ENCODE measurements around the gene TOE1. TPM values are rescaled to one million over a fixed set of nuclear protein-coding genes. Genes with fewer than 3 reads are reported as not detected.

The TOE1 gene
- total RNA-seq, 1 experiment from 2014 or later, result 30.0 TPM

GRCh38 chr1:45334308-45335245 is 5.4 kb upstream of the TOE1 start:
- H3K4me1 ChIP-seq, result no peaks in the 10 kb centered on the region
- H3K4me3 ChIP-seq, result no peak overlapping the region
- H3K27ac ChIP-seq, result no peak overlapping the region
- DNase-seq, result no peak
- no peaks in the 10 kb centered on the region for H3K9me3 ChIP-seq (replicated peaks)
- no peaks in the 10 kb centered on the region for H3K27me3 ChIP-seq
- peaks cover 5% of the 10 kb centered on the region; the same call in 1 of the 2 replicates for H3K36me3 ChIP-seq

GRCh38 chr1:45335855-45336324 is 4.1 kb upstream of the TOE1 start:
- H3K36me3 ChIP-seq, result no peaks in the 10 kb centered on the region
- no peaks in the 10 kb centered on the region; the same call in 1 of the 2 replicates for H3K4me1 ChIP-seq
- no peak for DNase-seq
- no peak overlapping the region for H3K4me3 ChIP-seq
- no peaks in the 10 kb centered on the region for H3K27me3 ChIP-seq
- H3K9me3 ChIP-seq (replicated peaks), result no peaks in the 10 kb centered on the region
- H3K27ac ChIP-seq, result no peak overlapping the region

DNA sequence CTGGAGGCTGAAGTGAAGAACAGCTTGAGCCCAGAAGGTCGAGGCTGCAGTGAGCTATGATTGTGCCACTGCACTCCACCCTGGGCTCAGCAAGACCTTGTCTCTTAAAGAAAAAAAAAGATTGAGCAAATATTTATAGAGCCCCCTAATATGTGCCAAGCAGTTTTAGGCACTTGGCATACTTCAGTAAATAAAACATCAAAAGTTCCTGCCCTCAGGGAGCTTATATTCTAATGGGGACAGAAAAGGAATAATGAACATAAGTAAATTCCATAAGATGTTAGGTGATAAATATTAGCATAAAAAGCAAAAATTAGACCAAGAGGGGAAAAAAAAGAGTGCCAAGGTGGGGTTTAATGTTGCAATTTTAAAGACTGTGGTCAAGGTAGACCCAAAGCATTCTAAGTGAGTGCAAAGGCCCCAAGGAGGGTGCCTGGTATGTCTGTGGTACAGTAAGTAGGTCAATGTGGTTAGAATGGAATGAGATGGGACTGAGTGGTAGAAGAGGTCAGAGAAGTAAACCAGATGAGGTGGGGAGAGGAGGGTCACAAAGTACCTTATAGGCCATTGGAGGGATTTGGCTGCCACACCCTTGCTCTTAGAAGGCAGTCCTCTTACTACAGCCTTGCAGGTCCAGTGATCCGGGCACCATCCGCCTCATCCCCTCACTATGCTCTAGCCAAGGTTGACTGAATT is 2.2 kb upstream of the TOE1 start:
- DNase-seq, result no peak
- no peaks in the 10 kb centered on the region; the same call in 1 of the 2 replicates for H3K4me1 ChIP-seq
- peaks cover 12% of the 10 kb centered on the region for H3K36me3 ChIP-seq
- no peaks in the 10 kb centered on the region for H3K9me3 ChIP-seq (replicated peaks)
- H3K27ac ChIP-seq, result no peak overlapping the region
- no peaks in the 10 kb centered on the region for H3K27me3 ChIP-seq
- no peak overlapping the region for H3K4me3 ChIP-seq

DNA sequence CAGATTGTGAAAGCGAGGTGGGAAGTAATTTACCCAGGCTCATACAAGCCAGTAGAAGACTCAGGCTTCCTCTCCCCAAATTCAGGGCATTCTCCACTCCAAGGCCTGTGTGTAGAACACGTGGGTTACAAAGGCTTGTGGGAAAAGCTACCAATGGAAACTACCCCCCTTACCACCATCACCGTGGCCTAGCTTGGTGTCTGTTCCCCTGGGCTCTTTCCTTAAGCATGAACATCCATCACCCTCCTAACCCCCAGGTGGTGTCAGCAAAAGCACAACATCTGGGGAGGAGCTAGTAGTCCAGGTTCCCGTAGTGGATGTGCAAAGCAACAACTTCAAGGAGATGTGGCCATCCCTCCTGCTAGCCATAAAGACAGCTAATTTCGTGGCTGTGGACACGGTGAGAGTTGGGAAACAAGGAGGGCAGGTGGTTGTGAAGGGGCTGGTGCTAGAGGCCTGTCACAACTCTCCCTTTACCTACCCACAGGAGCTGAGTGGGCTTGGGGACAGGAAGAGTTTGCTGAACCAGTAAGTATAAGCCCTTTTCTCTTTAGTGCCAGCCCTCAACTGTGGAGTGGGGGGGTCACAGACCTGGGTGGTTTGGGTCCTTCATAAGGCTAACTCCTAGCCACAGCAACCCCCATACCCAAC is 971 bp downstream of the TOE1 start:
- DNase-seq, result peak in 1 of 2 experiments; percentile 55
- Histone ChIP-seq H3K4me3 (peak overlapping the region; percentile 72), H3K4me1 (no peaks in the 10 kb centered on the region; the same call in 1 of the 2 replicates), H3K27ac (peak overlapping the region; percentile 90), H3K36me3 (peaks cover 31% of the 10 kb centered on the region), H3K9me3 (replicated peaks) (no peaks in the 10 kb centered on the region), H3K27me3 (no peaks in the 10 kb centered on the region)

- DNase-seq, result no peak
- no peaks in the 10 kb centered on the region; the same call in 1 of the 2 replicates for H3K4me1 ChIP-seq
- H3K4me3 ChIP-seq, result no peak overlapping the region
- no peak overlapping the region for H3K27ac ChIP-seq
- peaks cover 34% of the 10 kb centered on the region for H3K36me3 ChIP-seq
- H3K27me3 ChIP-seq, result no peaks in the 10 kb centered on the region
- no peaks in the 10 kb centered on the region for H3K9me3 ChIP-seq (replicated peaks)
Measured at GRCh38 chr1:45344499-45344898, 4.5 kb downstream of the TOE1 start.

GRCh38 chr1:45345014-45345413 is 5.0 kb downstream of the TOE1 start:
- no peak overlapping the region for H3K4me3 ChIP-seq
- peaks cover 34% of the 10 kb centered on the region for H3K36me3 ChIP-seq
- no peaks in the 10 kb centered on the region for H3K27me3 ChIP-seq
- H3K4me1 ChIP-seq, result no peaks in the 10 kb centered on the region; the same call in 1 of the 2 replicates
- no peaks in the 10 kb centered on the region for H3K9me3 ChIP-seq (replicated peaks)
- DNase-seq, result no peak
- no peak overlapping the region for H3K27ac ChIP-seq

GRCh38 chr1:45346473-45346872 is 6.5 kb downstream of the TOE1 start:
- Histone ChIP-seq H3K36me3 (peaks cover 34% of the 10 kb centered on the region), H3K4me1 (no peaks in the 10 kb centered on the region), H3K27ac (no peak overlapping the region), H3K4me3 (no peak overlapping the region), H3K9me3 (replicated peaks) (no peaks in the 10 kb centered on the region), H3K27me3 (no peaks in the 10 kb centered on the region)
- no peak for DNase-seq

DNA sequence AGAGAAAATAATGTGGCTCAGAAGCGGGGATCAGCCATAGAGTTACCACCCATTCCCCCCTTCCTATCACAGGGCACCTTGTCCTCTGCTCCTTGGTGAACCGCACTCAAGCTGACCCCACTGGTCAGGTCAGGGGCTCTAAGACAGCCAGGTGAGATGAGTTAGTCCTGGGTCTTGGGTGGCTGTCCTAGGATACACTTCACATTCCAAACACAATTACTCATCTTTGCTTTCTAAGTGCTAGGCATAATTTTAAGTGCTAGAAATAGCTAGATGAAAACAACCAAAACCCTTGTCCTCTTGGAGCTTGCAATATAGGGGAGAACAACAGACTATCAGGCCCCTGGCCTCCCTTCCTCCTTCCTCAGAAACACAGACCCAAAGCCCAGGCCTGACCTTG is 8.1 kb downstream of the TOE1 start:
- DNase-seq, result no peak
- H3K27ac ChIP-seq, result no peak overlapping the region
- no peaks in the 10 kb centered on the region for H3K4me1 ChIP-seq
- H3K9me3 ChIP-seq (replicated peaks), result no peaks in the 10 kb centered on the region
- no peaks in the 10 kb centered on the region for H3K27me3 ChIP-seq
- H3K36me3 ChIP-seq, result peaks cover 20% of the 10 kb centered on the region
- no peak overlapping the region for H3K4me3 ChIP-seq

DNA sequence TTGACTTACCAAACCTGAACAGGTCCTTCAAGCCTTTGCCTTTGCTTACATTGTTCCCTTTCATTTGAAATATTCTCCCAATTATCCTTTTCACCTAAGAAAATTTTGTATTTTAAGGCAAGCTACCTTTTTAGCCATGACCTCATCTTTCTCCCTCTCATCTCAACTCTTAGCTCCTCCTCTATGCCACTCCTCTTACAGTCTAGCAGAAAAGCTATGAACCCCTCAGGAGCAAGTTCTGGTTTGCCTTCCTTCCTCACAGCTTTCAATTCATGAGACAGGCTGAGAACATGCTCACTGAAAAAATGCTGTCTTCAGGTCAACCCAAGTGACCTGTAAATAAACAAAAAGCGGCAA is 8.6 kb downstream of the TOE1 start:
- no peaks in the 10 kb centered on the region for H3K4me1 ChIP-seq
- no peak overlapping the region for H3K27ac ChIP-seq
- no peak overlapping the region for H3K4me3 ChIP-seq
- peaks cover 15% of the 10 kb centered on the region for H3K36me3 ChIP-seq
- no peak for DNase-seq
- H3K27me3 ChIP-seq, result no peaks in the 10 kb centered on the region
- no peaks in the 10 kb centered on the region for H3K9me3 ChIP-seq (replicated peaks)

- Histone ChIP-seq H3K27me3 (no peaks in the 10 kb centered on the region), H3K4me1 (no peaks in the 10 kb centered on the region), H3K4me3 (no peak overlapping the region), H3K36me3 (peaks cover 9% of the 10 kb centered on the region), H3K27ac (no peak overlapping the region), H3K9me3 (replicated peaks) (no peaks in the 10 kb centered on the region)
- DNase-seq, result no peak
Measured at GRCh38 chr1:45348966-45349677, 9.2 kb downstream of the TOE1 start.

DNA sequence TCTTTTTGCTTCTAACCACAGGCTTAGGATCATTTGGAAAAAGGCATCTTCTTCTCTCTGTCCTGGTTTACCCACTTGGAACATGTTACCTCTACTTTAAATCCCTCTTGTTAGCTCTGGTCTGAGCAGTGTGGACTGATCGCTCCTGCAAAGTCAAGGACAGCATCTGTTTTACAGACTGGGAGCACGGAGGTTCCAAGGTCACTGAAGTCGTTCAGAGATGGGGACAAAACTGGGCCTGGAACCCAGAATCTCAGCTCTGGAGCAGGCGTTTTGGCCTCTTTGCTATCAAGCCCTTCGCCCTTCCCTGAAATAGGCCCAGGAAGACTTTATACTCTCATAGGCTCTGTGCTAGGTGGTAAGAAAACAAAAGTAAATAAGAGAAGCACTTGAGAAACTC is 11.5 kb downstream of the TOE1 start:
- DNase-seq, result no peak
- Histone ChIP-seq H3K4me1 (peaks cover 12% of the 10 kb centered on the region), H3K9me3 (replicated peaks) (no peaks in the 10 kb centered on the region), H3K36me3 (no peaks in the 10 kb centered on the region), H3K27me3 (no peaks in the 10 kb centered on the region), H3K27ac (no peak overlapping the region), H3K4me3 (no peak overlapping the region)

GRCh38 chr1:45353685-45354084 is 13.7 kb downstream of the TOE1 start:
- H3K4me1 ChIP-seq, result peaks cover 12% of the 10 kb centered on the region
- no peaks in the 10 kb centered on the region for H3K9me3 ChIP-seq (replicated peaks)
- H3K27me3 ChIP-seq, result no peaks in the 10 kb centered on the region
- no peak overlapping the region for H3K4me3 ChIP-seq
- no peak for DNase-seq
- no peaks in the 10 kb centered on the region for H3K36me3 ChIP-seq
- no peak overlapping the region for H3K27ac ChIP-seq

DNA sequence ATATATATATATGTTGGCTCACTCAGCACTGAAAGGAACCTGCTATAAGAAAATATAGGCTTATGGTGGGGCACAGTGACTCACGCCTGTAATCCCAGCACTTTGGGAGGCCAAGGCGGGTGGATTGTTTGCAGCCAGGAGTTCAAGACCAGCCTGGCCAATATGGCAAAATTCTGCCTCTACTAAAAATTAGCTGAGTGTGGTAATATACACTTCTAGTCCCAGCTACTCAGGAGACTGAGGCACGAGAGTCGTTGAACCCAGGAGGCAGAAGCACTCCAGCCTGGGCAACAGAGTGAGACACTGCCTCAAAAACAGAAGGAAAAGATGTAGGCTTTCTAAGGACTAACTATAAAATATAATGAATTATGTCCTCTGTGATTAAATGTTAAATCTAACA is 14.9 kb downstream of the TOE1 start:
- no peak for DNase-seq
- no peaks in the 10 kb centered on the region for H3K27me3 ChIP-seq
- no peak overlapping the region for H3K27ac ChIP-seq
- no peaks in the 10 kb centered on the region for H3K36me3 ChIP-seq
- no peaks in the 10 kb centered on the region for H3K9me3 ChIP-seq (replicated peaks)
- H3K4me3 ChIP-seq, result no peak overlapping the region
- peaks cover 12% of the 10 kb centered on the region for H3K4me1 ChIP-seq

DNA sequence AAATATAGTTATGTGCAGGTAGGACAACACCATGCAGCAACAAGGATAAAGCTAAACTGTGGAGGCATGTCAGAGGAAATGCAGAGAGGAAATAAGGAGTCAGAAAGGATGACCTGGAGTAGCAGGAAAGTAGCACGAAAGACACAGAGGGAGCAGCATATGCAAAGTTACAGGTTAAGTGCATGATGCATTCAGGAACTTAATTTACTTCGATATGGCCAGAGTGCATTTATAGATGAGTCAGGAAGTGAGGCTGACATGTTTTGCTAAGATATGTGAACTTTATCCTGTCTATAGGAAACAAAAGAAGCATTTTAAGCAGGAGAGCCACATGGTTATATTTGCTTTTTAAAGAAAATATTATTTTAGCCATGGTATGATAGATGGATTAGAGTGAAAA is 15.7 kb downstream of the TOE1 start:
- no peak for DNase-seq
- peaks cover 16% of the 10 kb centered on the region for H3K4me1 ChIP-seq
- H3K27me3 ChIP-seq, result no peaks in the 10 kb centered on the region
- no peak overlapping the region for H3K4me3 ChIP-seq
- no peak overlapping the region for H3K27ac ChIP-seq
- H3K9me3 ChIP-seq (replicated peaks), result no peaks in the 10 kb centered on the region
- no peaks in the 10 kb centered on the region for H3K36me3 ChIP-seq
